KOPT-K1 (cell line): ENCODE data around the gene PPOX.
A peak's percentile ranks its signal among the peaks of the same experiment; 100 is the strongest.

Experiments used
- H3K27ac ChIP-seq: fragments of 200-600 bp; sonication (generic); 2 replicates; pipeline ENCODE4 v1.5.1; 2016; ENCODE audit warnings: antibody characterized with exemption, mild to moderate bottlenecking, low read depth, low read length; ENCODE audit not compliant: poor library complexity, severe bottlenecking
- H3K36me3 ChIP-seq: fragments of 200-600 bp; sonication (generic); 2 replicates; pipeline ENCODE4 v1.5.1; 2017; ENCODE audit warnings: antibody characterized with exemption, mild to moderate bottlenecking, low read length, moderate library complexity; ENCODE audit not compliant: insufficient read depth
- H3K9me3 ChIP-seq: fragments of 200-600 bp; sonication (generic); 2 replicates; pipeline ENCODE4 v1.5.1; 2017; ENCODE audit warnings: antibody characterized with exemption, low read length, mild to moderate bottlenecking; ENCODE audit not compliant: insufficient read depth, poor library complexity, severe bottlenecking

PPOX gene

GRCh38 chr1:161165742-161166668 lies at the start of gene PPOX:
Gene PPOX (plus strand): TSS chr1:161166426. CDS start chr1:161166848, 422 bp downstream.
- H3K9me3 ChIP-seq, result no peaks in the 10 kb centered on the region
- peaks cover 61% of the 10 kb centered on the region for H3K36me3 ChIP-seq
- peak within 1 kb of the TSS; percentile 71 for H3K27ac ChIP-seq

GRCh38 chr1:161117759-161118581 lies 48.3 kb upstream of the PPOX start, which contains the start of the genes NIT1 and PFDN2:
Gene NIT1 (plus strand): TSS chr1:161118105. CDS start chr1:161118177, 72 bp downstream.
Gene PFDN2 (minus strand): TSS chr1:161118037. CDS start chr1:161118026, 11 bp downstream.
- Histone ChIP-seq H3K9me3 (no peaks in the 10 kb centered on the region), H3K36me3 (peaks cover 60% of the 10 kb centered on the region), H3K27ac (peak within 1 kb of the TSS; percentile 85)

- H3K27ac ChIP-seq, result peak overlapping the region; percentile 85
- H3K9me3 ChIP-seq, result no peaks in the 10 kb centered on the region
- H3K36me3 ChIP-seq, result peaks cover 64% of the 10 kb centered on the region
Observed at GRCh38 chr1:161119092-161119903, 46.9 kb upstream of the PPOX start.

- Histone ChIP-seq H3K9me3 (no peaks in the 10 kb centered on the region), H3K36me3 (peaks cover 71% of the 10 kb centered on the region), H3K27ac (no peak overlapping the region)
Observed at GRCh38 chr1:161121042-161121650, 45.1 kb upstream of the PPOX start.

- Histone ChIP-seq H3K36me3 (peaks cover 78% of the 10 kb centered on the region), H3K27ac (no peak overlapping the region), H3K9me3 (no peaks in the 10 kb centered on the region)
Observed at GRCh38 chr1:161121834-161122233, 44.4 kb upstream of the PPOX start.

- H3K9me3 ChIP-seq, result no peaks in the 10 kb centered on the region
- peaks cover 89% of the 10 kb centered on the region for H3K36me3 ChIP-seq
- H3K27ac ChIP-seq, result no peak overlapping the region
Observed at GRCh38 chr1:161122967-161123366, 43.3 kb upstream of the PPOX start.

GRCh38 chr1:161127649-161128048 lies 38.6 kb upstream of the PPOX start:
- no peak overlapping the region for H3K27ac ChIP-seq
- H3K36me3 ChIP-seq, result peaks cover 84% of the 10 kb centered on the region
- no peaks in the 10 kb centered on the region for H3K9me3 ChIP-seq

- no peaks in the 10 kb centered on the region for H3K9me3 ChIP-seq
- peaks cover 72% of the 10 kb centered on the region for H3K36me3 ChIP-seq
- no peak overlapping the region for H3K27ac ChIP-seq
Observed at GRCh38 chr1:161128591-161129420, 37.4 kb upstream of the PPOX start.

- Histone ChIP-seq H3K36me3 (peaks cover 57% of the 10 kb centered on the region), H3K27ac (no peak overlapping the region), H3K9me3 (no peaks in the 10 kb centered on the region)
Observed at GRCh38 chr1:161130266-161130665, 36.0 kb upstream of the PPOX start.

GRCh38 chr1:161131523-161132409 lies 34.5 kb upstream of the PPOX start:
- Histone ChIP-seq H3K27ac (peak overlapping the region; percentile 77), H3K9me3 (no peaks in the 10 kb centered on the region), H3K36me3 (peaks cover 43% of the 10 kb centered on the region)

- peaks cover 42% of the 10 kb centered on the region for H3K36me3 ChIP-seq
- no peaks in the 10 kb centered on the region for H3K9me3 ChIP-seq
- peak within 1 kb of the TSS; percentile 77 for H3K27ac ChIP-seq
Observed at GRCh38 chr1:161132410-161133219, 33.6 kb upstream of the PPOX start, which contains the start of gene DEDD. Gene DEDD (minus strand): TSS chr1:161132667. CDS start chr1:161124462, 8,205 bp downstream.

- Histone ChIP-seq H3K27ac (peak overlapping the region; percentile 77), H3K9me3 (no peaks in the 10 kb centered on the region), H3K36me3 (peaks cover 35% of the 10 kb centered on the region)
Observed at GRCh38 chr1:161133220-161133740, 32.9 kb upstream of the PPOX start.
